ENCODE data around the gene SLC22A12. TPM values are rescaled to one million over a fixed set of nuclear protein-coding genes. Genes with fewer than 3 reads are reported as not detected.
"Not testable (repeated sequence)": the region's sequence is repeated elsewhere in the genome, so short reads cannot be mapped to it uniquely, and the experiment has no call there.

Gene SLC22A12
- total and polyA plus RNA-seq, 4 experiments from 2014 or later: not detected

- no peak for DNase-seq
- H3K27ac ChIP-seq (ENCODE audit: low read depth, low read length): no peak overlapping the region
- no peak overlapping the region for H3K4me3 ChIP-seq (ENCODE audit: low read length in 2 of 2)
- no peaks in the 10 kb centered on the region for H3K27me3 ChIP-seq (ENCODE audit: insufficient read depth, low read length)
- ChIA-PET POLR2A (ENCODE audit: partially characterized antibody) (no interaction called here), CTCF (ENCODE audit: partially characterized antibody) (no interaction called here)
- no peaks in the 10 kb centered on the region for H3K36me3 ChIP-seq (ENCODE audit: insufficient read depth, low read length)
- Mint-ChIP-seq H3K9me3 (peaks cover 0 to 18% (median 10%) of the 10 kb centered on the region in 8 donors), H3K4me1 (no peaks in the 10 kb centered on the region), H3K4me3 (no peak overlapping the region), H3K27me3 (peaks cover 8 to 9% of the 10 kb centered on the region in 2 donors), H3K27ac (no peak overlapping the region), H3K36me3 (no peaks in the 10 kb centered on the region)
- H3K9me3 ChIP-seq (ENCODE audit: control insufficient read depth in 1 of 2, low read length in 2 of 2): no peaks in the 10 kb centered on the region
- intact Hi-C loops (cut with micrococcal nuclease): no loop called here
- no peaks in the 10 kb centered on the region for H3K4me1 ChIP-seq (ENCODE audit: insufficient read depth, low read length)
Observed at GRCh38 chr11:64592234-64592615, 1.2 kb downstream of the SLC22A12 start.

GRCh38 chr11:64592656-64593055 is 1.6 kb downstream of the SLC22A12 start:
- Histone ChIP-seq H3K27ac (ENCODE audit: low read depth, low read length) (no peak overlapping the region), H3K36me3 (ENCODE audit: insufficient read depth, low read length) (no peaks in the 10 kb centered on the region), H3K9me3 (ENCODE audit: control insufficient read depth in 1 of 2, low read length in 2 of 2) (no peaks in the 10 kb centered on the region), H3K27me3 (ENCODE audit: insufficient read depth, low read length) (no peaks in the 10 kb centered on the region), H3K4me3 (ENCODE audit: low read length in 2 of 2) (no peak overlapping the region), H3K4me1 (ENCODE audit: insufficient read depth, low read length) (no peaks in the 10 kb centered on the region)
- Mint-ChIP-seq H3K4me1 (no peaks in the 10 kb centered on the region), H3K27me3 (peaks cover 8 to 9% of the 10 kb centered on the region in 2 donors), H3K27ac (no peak overlapping the region), H3K36me3 (no peaks in the 10 kb centered on the region), H3K4me3 (no peak overlapping the region), H3K9me3 (peaks cover 0 to 18% (median 10%) of the 10 kb centered on the region in 8 donors)
- ChIA-PET POLR2A (ENCODE audit: partially characterized antibody) (no interaction called here), CTCF (ENCODE audit: partially characterized antibody) (no interaction called here)
- intact Hi-C loops (cut with micrococcal nuclease): no loop called here
- no peak for DNase-seq

- CTCF ChIA-PET (ENCODE audit: partially characterized antibody): no interaction called here
Observed at GRCh38 chr11:64593156-64594105, 2.4 kb downstream of the SLC22A12 start.

GRCh38 chr11:64594159-64594939 is 3.3 kb downstream of the SLC22A12 start:
- no peak overlapping the region for H3K4me3 ChIP-seq (ENCODE audit: low read length in 2 of 2)
- no peaks in the 10 kb centered on the region for H3K4me1 ChIP-seq (ENCODE audit: insufficient read depth, low read length)
- H3K9me3 ChIP-seq (ENCODE audit: control insufficient read depth in 1 of 2, low read length in 2 of 2): no peaks in the 10 kb centered on the region
- H3K4me1 Mint-ChIP-seq: no peaks in the 10 kb centered on the region
- peaks cover 0 to 3% (median under 1%) of the 10 kb centered on the region in 8 donors for H3K9me3 Mint-ChIP-seq
- H3K27ac Mint-ChIP-seq: no peak overlapping the region
- H3K36me3 Mint-ChIP-seq: no peaks in the 10 kb centered on the region
- intact Hi-C loops (cut with micrococcal nuclease): no loop called here
- DNase-seq: no peak
- H3K4me3 Mint-ChIP-seq: no peak overlapping the region
- CTCF ChIA-PET (ENCODE audit: partially characterized antibody): no interaction called here
- no peaks in the 10 kb centered on the region for H3K27me3 ChIP-seq (ENCODE audit: insufficient read depth, low read length)
- no peak overlapping the region for H3K27ac ChIP-seq (ENCODE audit: low read depth, low read length)
- POLR2A ChIA-PET (ENCODE audit: partially characterized antibody): no interaction called here
- no peaks in the 10 kb centered on the region for H3K27me3 Mint-ChIP-seq
- H3K36me3 ChIP-seq (ENCODE audit: insufficient read depth, low read length): no peaks in the 10 kb centered on the region

More at GRCh38 chr11:64593156-64594105, 2.4 kb downstream of the SLC22A12 start:
- H3K4me3 Mint-ChIP-seq: no peak overlapping the region
- no peaks in the 10 kb centered on the region for H3K36me3 Mint-ChIP-seq
- H3K4me3 ChIP-seq (ENCODE audit: low read length in 2 of 2): no peak overlapping the region
- H3K27ac ChIP-seq (ENCODE audit: low read depth, low read length): no peak overlapping the region
- H3K27ac Mint-ChIP-seq: no peak overlapping the region
- POLR2A ChIA-PET (ENCODE audit: partially characterized antibody): no interaction called here
- peaks cover 0 to 10% (median 5%) of the 10 kb centered on the region in 8 donors for H3K9me3 Mint-ChIP-seq
- no peaks in the 10 kb centered on the region for H3K4me1 ChIP-seq (ENCODE audit: insufficient read depth, low read length)
- H3K27me3 ChIP-seq (ENCODE audit: insufficient read depth, low read length): no peaks in the 10 kb centered on the region
- H3K9me3 ChIP-seq (ENCODE audit: control insufficient read depth in 1 of 2, low read length in 2 of 2): no peaks in the 10 kb centered on the region
- peaks cover under 1 to 3% of the 10 kb centered on the region in 2 donors for H3K27me3 Mint-ChIP-seq
- no peaks in the 10 kb centered on the region for H3K4me1 Mint-ChIP-seq
- H3K36me3 ChIP-seq (ENCODE audit: insufficient read depth, low read length): no peaks in the 10 kb centered on the region
- intact Hi-C loops (cut with micrococcal nuclease): no loop called here
- no peak for DNase-seq

- H3K4me3 ChIP-seq (ENCODE audit: low read length in 2 of 2); H3K27me3 ChIP-seq (ENCODE audit: insufficient read depth, low read length); H3K27ac ChIP-seq (ENCODE audit: low read depth, low read length); H3K4me1 ChIP-seq (ENCODE audit: insufficient read depth, low read length); H3K36me3 ChIP-seq (ENCODE audit: insufficient read depth, low read length); H3K4me1 Mint-ChIP-seq; CTCF ChIA-PET (ENCODE audit: partially characterized antibody); H3K4me3 Mint-ChIP-seq; DNase-seq; H3K27me3 Mint-ChIP-seq; H3K36me3 Mint-ChIP-seq; H3K9me3 Mint-ChIP-seq; H3K9me3 ChIP-seq (ENCODE audit: control insufficient read depth in 1 of 2, low read length in 2 of 2); POLR2A ChIA-PET (ENCODE audit: partially characterized antibody); H3K27ac Mint-ChIP-seq; intact Hi-C loops (cut with micrococcal nuclease): not testable (repeated sequence)
Observed at GRCh38 chr11:64595922-64596321, 4.9 kb downstream of the SLC22A12 start.

- no peaks in the 10 kb centered on the region for H3K9me3 ChIP-seq (ENCODE audit: control insufficient read depth in 1 of 2, low read length in 2 of 2)
- Mint-ChIP-seq H3K36me3 (no peaks in the 10 kb centered on the region), H3K9me3 (peaks cover 0 to under 1% (median 0%) of the 10 kb centered on the region in 8 donors), H3K27me3 (peaks cover 0 to 1% of the 10 kb centered on the region in 2 donors), H3K4me3 (no peak overlapping the region), H3K27ac (no peak overlapping the region), H3K4me1 (no peaks in the 10 kb centered on the region)
- H3K4me1 ChIP-seq (ENCODE audit: insufficient read depth, low read length): no peaks in the 10 kb centered on the region
- no peak overlapping the region for H3K4me3 ChIP-seq (ENCODE audit: low read length in 2 of 2)
- H3K36me3 ChIP-seq (ENCODE audit: insufficient read depth, low read length): no peaks in the 10 kb centered on the region
- ChIA-PET POLR2A (ENCODE audit: partially characterized antibody) (no interaction called here), CTCF (ENCODE audit: partially characterized antibody) (no interaction called here)
- H3K27me3 ChIP-seq (ENCODE audit: insufficient read depth, low read length): no peaks in the 10 kb centered on the region
- no peak for DNase-seq
- no peak overlapping the region for H3K27ac ChIP-seq (ENCODE audit: low read depth, low read length)
- intact Hi-C loops (cut with micrococcal nuclease): no loop called here
Observed at GRCh38 chr11:64597671-64598101, 6.7 kb downstream of the SLC22A12 start.

- Mint-ChIP-seq H3K36me3 (no peaks in the 10 kb centered on the region), H3K27me3 (peaks cover 0 to 1% of the 10 kb centered on the region in 2 donors), H3K27ac (no peak overlapping the region), H3K4me1 (no peaks in the 10 kb centered on the region), H3K9me3 (no peaks in the 10 kb centered on the region), H3K4me3 (no peak overlapping the region)
- H3K36me3 ChIP-seq (ENCODE audit: insufficient read depth, low read length): no peaks in the 10 kb centered on the region
- no peaks in the 10 kb centered on the region for H3K9me3 ChIP-seq (ENCODE audit: control insufficient read depth in 1 of 2, low read length in 2 of 2)
- H3K27ac ChIP-seq (ENCODE audit: low read depth, low read length): no peak overlapping the region
- no peak for DNase-seq
- ChIA-PET POLR2A (ENCODE audit: partially characterized antibody) (no interaction called here), CTCF (ENCODE audit: partially characterized antibody) (no interaction called here)
- H3K4me3 ChIP-seq (ENCODE audit: low read length in 2 of 2): no peak overlapping the region
- no peaks in the 10 kb centered on the region for H3K4me1 ChIP-seq (ENCODE audit: insufficient read depth, low read length)
- intact Hi-C loops (cut with micrococcal nuclease): no loop called here
- H3K27me3 ChIP-seq (ENCODE audit: insufficient read depth, low read length): no peaks in the 10 kb centered on the region
Observed at GRCh38 chr11:64598106-64598796, 7.2 kb downstream of the SLC22A12 start.
